Measurements from ENCODE around the gene WNK1. TPM values are rescaled to one million over a fixed set of nuclear protein-coding genes. Genes with fewer than 3 reads are reported as not detected.

WNK1 gene
- total RNA-seq, 1 donor from 2014 or later, result 248 TPM

DNA sequence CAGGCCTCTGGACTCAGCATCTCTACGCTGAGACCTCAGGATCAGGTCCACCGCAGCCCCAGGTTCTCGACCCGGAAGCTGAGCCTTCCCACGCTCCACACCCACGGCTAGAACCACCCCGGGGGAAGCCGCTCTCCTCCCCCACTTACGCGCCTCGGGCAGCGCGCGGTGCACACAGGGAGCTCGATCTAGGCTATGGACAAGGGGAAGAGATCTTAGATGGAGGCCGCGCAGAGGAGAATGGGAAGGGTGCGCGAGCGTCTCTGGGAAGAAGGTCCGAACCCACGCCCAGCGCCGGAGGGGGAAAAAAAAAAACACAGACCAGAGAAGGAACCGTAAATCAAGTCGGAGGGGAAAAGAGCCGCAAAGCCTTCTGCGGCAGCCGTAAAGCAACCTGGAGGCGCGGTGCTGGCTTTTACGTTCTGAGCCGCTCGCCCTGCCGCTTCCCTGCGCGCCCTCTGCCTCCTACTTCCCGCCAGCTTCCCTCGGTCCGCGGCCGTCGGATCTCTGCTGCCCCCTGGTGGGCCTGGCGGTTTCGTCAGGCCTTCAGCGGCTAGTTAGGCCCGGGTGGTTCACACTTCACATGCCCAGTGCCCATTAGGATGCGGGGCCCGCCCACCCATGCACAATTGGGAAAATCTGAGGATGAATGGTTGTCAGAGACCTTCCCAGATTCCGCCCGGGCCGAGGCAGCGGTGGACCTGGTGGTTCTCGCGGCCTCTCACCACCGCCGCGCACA lies 197.2 kb downstream of the WNK1 start, which contains the start of gene RAD52:
Gene RAD52, minus strand, starts transcription at position 242 of the 739 bp plus-strand sequence. CDS start 16,636 bp downstream, outside the sequence.
- peak; percentile 100 for DNase-seq (ENCODE audit: low spot score, unreplicated experiment)
- H3K4me1 Mint-ChIP-seq (ENCODE audit: low read depth), result peaks cover 20% of the 10 kb centered on the region
- peaks cover 8% of the 10 kb centered on the region for H3K36me3 Mint-ChIP-seq (ENCODE audit: insufficient read depth)
- H3K4me3 Mint-ChIP-seq (ENCODE audit: low read depth), result peak within 1 kb of the TSS; percentile 97
- peak within 1 kb of the TSS; percentile 99 for H3K27ac Mint-ChIP-seq
- TF ChIP-seq, protein P1, sequence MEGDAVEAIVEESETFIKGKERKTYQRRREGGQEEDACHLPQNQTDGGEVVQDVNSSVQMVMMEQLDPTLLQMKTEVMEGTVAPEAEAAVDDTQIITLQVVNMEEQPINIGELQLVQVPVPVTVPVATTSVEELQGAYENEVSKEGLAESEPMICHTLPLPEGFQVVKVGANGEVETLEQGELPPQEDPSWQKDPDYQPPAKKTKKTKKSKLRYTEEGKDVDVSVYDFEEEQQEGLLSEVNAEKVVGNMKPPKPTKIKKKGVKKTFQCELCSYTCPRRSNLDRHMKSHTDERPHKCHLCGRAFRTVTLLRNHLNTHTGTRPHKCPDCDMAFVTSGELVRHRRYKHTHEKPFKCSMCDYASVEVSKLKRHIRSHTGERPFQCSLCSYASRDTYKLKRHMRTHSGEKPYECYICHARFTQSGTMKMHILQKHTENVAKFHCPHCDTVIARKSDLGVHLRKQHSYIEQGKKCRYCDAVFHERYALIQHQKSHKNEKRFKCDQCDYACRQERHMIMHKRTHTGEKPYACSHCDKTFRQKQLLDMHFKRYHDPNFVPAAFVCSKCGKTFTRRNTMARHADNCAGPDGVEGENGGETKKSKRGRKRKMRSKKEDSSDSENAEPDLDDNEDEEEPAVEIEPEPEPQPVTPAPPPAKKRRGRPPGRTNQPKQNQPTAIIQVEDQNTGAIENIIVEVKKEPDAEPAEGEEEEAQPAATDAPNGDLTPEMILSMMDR (IDR thresholded peaks at IDR 0.05; ENCODE audit: unreplicated experiment), result peak; percentile 100
- no peaks in the 10 kb centered on the region for H3K27me3 Mint-ChIP-seq
- no peaks in the 10 kb centered on the region for H3K9me3 Mint-ChIP-seq (ENCODE audit: low read depth)

DNA sequence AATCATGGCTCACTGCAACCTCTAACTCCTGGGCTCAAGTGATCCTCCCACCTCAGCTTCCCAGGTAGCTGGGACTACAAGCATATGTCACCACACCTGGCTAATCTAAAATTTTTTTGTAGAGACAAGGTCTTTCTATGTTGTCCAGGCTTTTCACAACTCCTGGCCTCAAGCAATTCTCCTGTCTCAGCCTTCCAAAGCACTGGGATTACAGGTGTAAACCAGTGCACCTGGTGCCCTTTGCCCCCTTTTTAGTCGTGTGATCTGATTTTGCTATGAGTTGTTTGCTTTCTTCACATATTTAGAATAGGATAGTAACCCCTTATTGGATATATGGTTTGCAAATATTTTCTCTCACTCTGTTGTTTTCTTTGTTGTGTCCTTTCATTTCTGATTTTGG lies 198.8 kb downstream of the WNK1 start:
- peaks cover 6% of the 10 kb centered on the region for H3K36me3 Mint-ChIP-seq (ENCODE audit: insufficient read depth)
- TF ChIP-seq, protein P1 (IDR thresholded peaks at IDR 0.05; ENCODE audit: unreplicated experiment), result no peak
- H3K4me1 Mint-ChIP-seq (ENCODE audit: low read depth), result peaks cover 20% of the 10 kb centered on the region
- H3K4me3 Mint-ChIP-seq (ENCODE audit: low read depth), result peak overlapping the region; percentile 52
- H3K27me3 Mint-ChIP-seq, result no peaks in the 10 kb centered on the region
- H3K9me3 Mint-ChIP-seq (ENCODE audit: low read depth), result no peaks in the 10 kb centered on the region
- DNase-seq (ENCODE audit: low spot score, unreplicated experiment), result no peak
- H3K27ac Mint-ChIP-seq, result peak overlapping the region; percentile 12

DNA sequence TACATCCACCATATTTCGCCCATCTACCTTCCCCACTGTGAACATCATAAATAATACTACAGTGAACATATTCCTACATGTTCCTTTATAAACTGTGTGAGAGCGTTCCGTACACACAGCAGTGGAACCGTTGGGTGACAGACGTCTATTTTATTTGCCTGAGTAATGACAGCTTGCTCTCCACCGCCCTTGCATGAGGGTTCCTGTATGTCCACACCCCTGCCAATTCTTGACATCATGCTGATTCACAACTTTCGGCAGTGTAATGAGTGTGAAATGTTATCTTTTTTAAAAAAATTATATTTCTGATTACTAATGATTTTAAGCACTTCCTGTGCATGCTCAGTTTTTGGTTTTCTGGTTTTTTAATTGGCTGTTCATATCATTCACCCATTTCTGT lies 201.4 kb downstream of the WNK1 start:
- H3K4me3 Mint-ChIP-seq (ENCODE audit: low read depth), result no peak overlapping the region
- peaks cover 11% of the 10 kb centered on the region for H3K4me1 Mint-ChIP-seq (ENCODE audit: low read depth)
- no peak overlapping the region for H3K27ac Mint-ChIP-seq
- H3K36me3 Mint-ChIP-seq (ENCODE audit: insufficient read depth), result peaks cover 1% of the 10 kb centered on the region
- no peak for DNase-seq (ENCODE audit: low spot score, unreplicated experiment)
- no peaks in the 10 kb centered on the region for H3K9me3 Mint-ChIP-seq (ENCODE audit: low read depth)
- H3K27me3 Mint-ChIP-seq, result no peaks in the 10 kb centered on the region
- TF ChIP-seq, protein P1 (IDR thresholded peaks at IDR 0.05; ENCODE audit: unreplicated experiment), result no peak

DNA sequence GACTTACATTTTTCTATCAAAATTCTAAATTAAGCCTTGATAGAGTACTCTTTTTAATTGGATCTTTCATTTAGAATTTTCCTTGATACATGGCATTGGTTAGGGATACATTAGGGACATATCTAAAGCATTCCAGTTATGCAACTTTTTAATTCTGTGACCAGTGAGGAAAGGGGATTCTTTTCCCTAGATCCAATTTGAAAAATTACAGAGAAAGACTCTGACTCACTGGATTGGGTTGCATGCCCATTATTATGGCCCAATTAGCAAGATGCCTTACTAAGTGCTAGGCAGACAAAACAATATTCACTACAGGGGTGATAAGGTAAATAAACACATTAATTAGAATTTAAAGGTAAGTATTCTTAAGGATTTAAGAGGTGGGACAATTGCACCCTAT lies 202.4 kb downstream of the WNK1 start:
- Mint-ChIP-seq H3K9me3 (ENCODE audit: low read depth) (no peaks in the 10 kb centered on the region), H3K36me3 (ENCODE audit: insufficient read depth) (no peaks in the 10 kb centered on the region), H3K27me3 (no peaks in the 10 kb centered on the region), H3K27ac (no peak overlapping the region), H3K4me1 (ENCODE audit: low read depth) (peaks cover 7% of the 10 kb centered on the region), H3K4me3 (ENCODE audit: low read depth) (no peak overlapping the region)
- no peak for DNase-seq (ENCODE audit: low spot score, unreplicated experiment)
- TF ChIP-seq, protein P1 (IDR thresholded peaks at IDR 0.05; ENCODE audit: unreplicated experiment), result no peak

DNA sequence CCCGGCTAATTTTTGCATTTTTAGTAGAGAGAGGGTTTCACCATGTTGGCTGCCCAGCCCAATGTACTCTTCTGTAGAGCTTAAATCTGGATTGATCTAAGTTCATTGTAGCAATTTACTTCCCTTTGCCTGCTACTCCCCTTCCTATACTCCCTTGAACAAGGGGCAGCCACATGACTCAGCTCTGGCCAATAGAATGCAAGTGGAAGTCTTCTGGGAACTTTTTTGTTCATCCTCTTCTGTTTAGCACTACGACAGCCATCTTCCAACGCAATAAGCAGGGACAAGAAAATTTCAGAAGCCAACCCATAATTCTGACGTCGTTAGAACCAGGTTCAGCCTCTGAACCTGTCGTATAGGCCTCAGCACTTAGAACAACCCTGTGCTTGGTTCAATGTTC lies 203.6 kb downstream of the WNK1 start:
- no peak for DNase-seq (ENCODE audit: low spot score, unreplicated experiment)
- TF ChIP-seq, protein P1 (IDR thresholded peaks at IDR 0.05; ENCODE audit: unreplicated experiment), result no peak
- H3K27ac Mint-ChIP-seq, result no peak overlapping the region
- H3K4me3 Mint-ChIP-seq (ENCODE audit: low read depth), result no peak overlapping the region
- H3K27me3 Mint-ChIP-seq, result no peaks in the 10 kb centered on the region
- H3K4me1 Mint-ChIP-seq (ENCODE audit: low read depth), result peaks cover 7% of the 10 kb centered on the region
- no peaks in the 10 kb centered on the region for H3K9me3 Mint-ChIP-seq (ENCODE audit: low read depth)
- no peaks in the 10 kb centered on the region for H3K36me3 Mint-ChIP-seq (ENCODE audit: insufficient read depth)

Data from progenitor cell of endocrine pancreas (in vitro differentiated cells).